Left hindlimb (tissue), 1 donor: ENCODE measurements around the gene TOR1B.
A peak's percentile ranks its signal among the peaks of the same experiment; 100 is the strongest.

Experiments used
- DNase-seq: peaks from one replicate; pipeline ENCODE4 v3.0.0-alpha.2; 2018

The TOR1B gene

DNA sequence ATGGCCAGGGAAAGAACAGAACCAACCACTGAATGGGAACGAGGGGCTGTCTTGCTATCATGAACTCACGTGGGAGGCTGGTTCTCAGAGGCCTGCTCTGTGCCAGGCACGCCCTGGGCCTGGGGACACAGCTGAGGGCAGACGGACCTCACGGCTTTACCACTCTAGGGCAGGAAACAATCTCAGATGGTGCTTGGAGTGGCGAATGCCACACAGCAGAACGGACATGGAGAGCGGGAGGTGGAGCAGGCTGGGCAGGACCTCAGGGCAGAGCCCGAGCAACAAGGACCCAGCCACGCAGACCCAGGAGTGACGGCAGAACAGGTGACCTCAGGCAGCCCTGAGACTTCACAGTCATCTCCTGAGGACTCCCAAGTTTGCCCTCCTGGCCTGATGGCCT lies 12.3 kb downstream of the TOR1B start:
- DNase-seq: no peak

DNA sequence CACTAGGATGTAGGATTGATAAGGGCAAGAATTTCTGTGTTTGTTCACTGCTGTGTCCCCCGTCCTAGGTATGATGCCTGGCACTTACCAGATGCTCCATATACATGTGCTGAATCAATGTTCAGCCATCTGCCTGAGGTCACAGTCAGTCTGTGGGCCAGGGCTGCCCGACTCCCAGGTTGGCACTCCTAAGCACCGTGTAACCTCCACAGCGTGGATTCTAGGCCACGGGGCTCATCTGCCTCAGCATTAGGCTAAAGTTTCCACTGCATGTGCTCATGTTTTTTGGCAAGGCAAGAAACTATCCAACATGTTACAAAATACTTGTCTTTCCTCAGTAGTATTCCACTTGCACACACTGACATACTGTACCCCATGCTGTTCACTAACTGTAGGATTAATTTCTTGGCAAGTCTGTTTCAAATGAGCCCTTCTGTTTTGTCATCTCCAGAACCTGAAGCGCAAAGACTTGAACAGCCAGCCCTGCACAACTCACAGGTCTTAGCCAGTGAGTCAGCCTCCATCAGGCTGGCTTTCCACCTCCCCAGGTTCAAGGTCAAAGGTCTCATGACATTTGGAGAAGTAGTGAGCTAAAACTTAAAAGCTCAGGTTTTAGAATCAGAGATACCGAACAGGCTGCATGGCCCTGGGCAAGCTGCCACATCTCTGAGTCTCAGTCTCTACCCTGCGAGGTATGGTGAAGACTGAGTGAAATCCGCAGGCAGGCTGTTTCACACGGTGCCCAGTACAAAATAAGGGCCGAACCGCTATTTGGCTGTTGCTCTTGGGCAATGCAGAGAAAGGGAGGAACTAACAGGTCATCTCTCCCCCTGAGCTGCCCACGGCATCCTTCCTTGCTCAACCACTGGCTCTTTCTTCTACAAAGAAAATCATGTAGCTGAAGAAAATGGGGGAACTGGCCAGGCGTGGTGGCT lies 13.8 kb downstream of the TOR1B start:
- no peak for DNase-seq

DNA sequence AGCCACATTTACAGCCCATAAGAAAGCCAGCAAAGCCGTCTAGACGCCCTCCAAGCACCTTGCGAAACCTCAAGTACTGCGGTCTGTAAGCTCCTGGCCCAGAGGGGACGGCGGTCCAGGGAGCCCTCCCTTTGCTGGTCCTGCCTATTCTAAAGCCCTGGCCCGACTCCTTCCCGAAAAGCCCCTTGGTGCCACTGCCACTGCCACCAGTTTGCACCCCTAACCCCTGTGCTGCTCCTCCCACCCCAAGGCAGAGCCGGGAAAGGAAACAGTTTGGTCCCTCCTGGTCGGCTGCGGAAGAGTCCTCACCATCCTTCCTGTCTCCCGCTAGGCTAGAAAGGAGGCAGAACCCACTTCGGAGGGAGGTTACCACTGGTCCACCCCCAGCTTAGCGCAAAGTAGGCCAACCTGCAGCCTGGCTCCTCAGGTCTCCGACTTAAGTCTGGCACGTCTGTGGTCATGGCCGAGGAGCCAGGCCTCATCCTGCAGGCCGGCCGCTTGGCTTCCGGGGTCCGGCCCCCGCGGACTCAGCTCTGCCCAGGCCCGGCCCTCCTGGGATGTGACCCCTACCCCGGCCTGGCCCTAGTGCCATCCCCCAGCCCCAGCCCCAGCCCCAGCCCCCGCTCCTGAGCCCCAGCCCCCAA lies 20.0 kb downstream of the TOR1B start:
- no peak for DNase-seq

DNA sequence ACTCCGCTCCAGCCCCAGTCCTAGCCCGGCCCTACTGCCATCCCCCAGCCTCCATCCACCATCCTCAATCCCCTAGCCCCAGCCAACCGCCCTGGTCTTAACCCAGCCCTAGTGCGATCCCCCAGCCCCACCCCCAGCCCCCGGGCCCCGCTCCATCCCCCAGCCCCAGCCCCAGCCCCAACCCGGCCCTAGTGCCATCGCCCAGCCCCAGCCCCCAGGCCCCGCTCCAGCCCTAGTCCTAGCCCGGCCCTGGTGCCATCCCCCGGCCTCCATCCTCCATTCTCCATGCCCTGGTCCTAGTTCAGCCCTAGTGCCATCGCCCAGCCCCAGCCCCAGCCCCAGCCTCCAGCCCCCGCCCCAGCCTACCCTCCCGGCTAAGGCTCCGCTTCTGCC lies 20.6 kb downstream of the TOR1B start:
- DNase-seq: no peak

DNA sequence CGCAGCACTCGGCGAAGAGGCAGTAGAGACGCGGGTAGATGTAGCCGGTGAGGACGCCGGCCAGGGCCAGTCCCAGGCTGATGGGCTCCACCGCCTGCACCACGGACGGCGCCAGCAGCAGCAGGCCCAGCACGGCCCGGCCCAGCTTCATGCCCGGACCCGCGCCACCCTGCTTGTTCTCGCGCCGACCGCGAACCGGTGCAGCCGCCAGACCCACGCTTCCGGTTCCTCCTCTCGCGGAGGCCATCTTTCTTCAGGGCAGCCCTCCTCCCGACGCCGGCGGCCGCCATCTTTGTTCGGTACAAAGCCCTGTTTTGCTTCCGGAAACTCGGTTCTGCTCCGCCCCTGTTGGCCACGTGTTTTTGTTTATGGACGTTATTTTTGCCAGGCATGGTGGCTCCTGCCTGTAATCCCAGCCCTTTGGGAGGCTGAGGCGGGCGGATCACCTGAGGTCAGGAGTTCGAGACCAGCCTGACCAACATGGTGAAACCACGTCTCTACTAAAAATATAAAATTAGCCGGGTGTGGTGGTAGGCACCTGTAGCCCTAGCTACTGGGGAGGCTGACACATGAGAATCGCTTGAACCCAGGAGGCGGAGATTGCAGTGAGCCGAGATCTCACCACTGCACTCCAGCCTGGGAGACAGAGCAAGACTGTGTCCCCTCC lies 21.1 kb downstream of the TOR1B start, which contains the start of gene TOR1A:
TSS of gene TOR1A (minus strand) at position 202 of the 667 bp plus-strand sequence. CDS start at position 151, 51 bp downstream.
- DNase-seq: peak; percentile 95

DNA sequence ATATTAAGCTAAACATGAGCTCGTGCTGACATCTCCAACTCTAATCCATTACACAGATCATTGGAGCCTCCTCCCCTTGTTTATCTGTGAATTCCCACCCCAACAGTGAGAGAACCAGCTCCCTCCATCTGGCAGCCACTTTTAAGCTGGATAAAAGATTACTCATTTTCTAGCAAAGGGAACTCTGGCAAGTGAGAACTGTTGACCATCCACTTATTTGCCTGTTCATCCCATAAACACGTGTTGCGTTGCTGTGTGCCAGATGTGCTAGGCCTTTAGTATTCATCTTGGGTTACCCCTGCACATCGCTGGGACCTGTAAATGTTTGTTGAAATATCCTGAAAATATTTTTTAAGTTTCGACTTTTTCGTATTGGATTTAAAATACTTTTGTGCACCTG lies 23.4 kb downstream of the TOR1B start:
- no peak for DNase-seq

DNA sequence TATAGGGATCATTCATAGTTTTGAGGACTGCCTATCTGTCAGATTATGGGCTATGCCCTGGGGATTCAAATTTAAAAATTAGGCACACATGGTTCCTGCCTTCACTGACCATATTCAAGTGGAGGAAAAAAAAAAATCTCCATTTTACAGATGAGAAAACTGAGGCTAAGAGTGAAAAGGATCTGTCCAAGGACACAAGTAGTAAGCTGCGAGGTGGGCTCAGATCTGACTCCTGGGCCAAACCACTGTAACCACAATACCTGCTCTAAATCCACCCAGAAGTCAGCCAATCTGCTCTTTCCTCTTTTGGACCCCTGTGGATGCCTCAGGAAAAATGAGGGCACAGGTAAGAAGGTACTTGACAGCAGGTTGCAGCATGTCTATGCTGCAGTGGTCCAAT lies 23.8 kb downstream of the TOR1B start:
- no peak for DNase-seq

DNA sequence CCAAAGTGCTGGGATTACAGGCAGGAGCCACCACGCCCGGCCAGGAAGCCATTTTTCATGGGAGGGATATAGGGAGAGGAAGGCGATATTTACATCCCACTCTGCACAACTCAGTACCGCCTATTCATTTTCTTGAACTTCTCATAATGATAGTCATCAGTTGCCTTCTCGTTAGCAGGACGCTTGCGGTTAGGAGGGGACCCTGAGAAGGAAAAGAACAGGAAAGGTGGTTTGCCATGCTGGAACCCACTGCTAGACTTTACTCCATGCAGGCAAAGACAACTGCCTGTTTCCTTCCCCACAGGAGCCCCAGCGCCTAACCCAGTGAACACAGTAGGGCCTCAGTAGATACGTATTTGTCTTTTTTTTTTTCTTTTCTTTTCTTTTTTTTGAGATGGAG lies 25.1 kb downstream of the TOR1B start:
- no peak for DNase-seq

DNA sequence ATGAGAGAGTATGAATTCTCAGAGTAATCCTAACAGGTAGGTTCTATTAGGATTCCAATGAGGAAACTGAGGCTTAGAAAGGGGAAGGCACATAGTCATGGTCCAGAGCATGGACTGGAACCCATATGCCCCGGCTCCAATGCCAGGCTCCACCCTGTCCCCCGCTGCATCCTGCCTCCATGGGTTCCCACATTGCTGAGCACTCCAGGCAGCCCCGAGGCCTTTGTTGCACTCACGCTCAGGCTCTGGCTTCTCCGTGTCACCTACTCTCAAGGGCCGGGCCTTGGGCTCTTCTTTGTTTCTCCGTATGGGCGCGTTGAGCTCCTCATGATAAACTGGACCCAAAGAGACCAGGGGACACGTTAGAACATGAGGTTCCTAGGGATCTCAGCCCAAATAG lies 26.0 kb downstream of the TOR1B start:
- DNase-seq: no peak

DNA sequence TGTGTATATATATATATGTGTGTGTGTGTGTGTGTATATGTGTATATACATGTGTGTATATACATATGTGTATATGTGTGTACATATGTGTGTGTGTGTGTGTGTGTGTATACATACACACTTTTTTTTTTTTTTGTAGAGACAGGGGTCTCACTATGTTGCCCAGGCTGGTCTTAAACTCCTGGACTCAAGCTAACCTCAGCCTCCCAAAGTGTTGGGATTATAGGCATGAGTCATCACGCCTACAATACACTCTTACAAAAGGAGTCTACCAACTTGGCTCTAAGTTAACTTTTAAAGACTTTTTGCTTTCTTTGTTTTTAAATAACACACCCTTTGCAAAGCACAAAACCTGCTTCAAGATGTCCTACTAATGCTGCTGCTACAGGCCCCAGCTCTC lies 30.0 kb downstream of the TOR1B start:
- no peak for DNase-seq

DNA sequence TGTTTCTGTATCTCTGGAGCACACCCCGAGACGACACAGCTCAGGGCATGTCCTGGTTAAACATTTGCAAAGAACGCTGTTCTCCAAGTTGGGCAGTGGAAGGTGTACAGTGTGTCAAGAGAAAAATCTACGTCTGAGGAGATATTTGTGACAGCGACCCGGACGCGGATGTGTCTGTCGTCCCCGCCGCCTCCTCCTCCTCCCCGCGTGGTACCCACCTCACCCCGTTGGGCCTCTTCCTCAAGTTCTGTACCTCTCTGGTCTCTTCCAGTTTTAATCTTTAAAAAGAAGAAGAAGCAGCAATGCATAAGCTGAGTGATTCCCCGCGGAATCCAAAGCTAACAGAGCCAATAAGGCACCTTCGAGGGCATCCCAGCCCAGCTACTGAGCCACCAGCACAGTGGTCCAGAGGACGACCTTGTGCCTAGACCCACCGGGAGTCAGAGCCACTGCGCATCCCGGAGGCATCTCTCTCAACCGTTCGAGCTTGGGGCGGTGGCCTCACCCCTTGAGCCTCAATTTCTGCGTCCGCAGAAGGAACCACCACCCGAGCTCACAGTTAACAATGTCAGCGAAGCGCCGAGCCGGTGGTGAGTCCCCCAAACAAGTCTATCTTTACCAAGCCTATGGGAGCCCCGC lies 31.6 kb downstream of the TOR1B start:
- DNase-seq: no peak

DNA sequence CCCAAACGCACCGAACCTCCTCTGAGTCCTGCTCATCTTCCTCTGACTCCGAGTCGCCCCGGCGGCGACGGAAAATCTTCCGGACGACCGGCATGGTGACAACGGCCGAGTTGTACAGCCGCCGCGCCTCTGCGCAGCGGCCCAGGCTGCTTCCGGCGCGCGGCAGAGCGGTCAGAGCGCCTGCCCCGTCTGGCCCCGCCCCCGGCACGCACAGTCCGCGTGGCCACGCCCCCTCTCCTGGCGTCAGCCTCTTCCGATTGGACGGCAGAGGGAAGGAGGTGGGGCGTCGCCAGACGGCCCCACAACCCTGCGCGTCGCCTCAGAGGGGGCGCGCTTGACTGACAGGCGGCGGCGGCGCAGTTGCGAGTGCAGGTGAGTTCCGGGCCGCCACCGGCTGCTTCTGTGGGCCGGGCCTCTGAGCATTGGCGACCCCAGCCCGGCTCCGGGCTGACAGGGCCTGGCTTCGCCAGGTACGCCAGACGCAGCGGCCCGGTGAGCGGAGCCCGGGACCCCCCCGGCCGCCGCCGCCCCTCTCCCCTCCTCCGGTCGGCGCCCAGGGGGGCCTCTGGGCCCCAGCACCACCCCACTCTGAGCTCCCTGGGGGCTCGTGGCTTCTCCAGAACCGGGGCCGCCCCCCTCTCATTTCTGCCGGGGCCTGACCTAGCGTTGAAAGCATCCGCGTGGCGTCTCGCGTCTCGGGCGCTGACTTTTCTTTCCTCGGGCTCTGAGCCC lies 32.3 kb downstream of the TOR1B start, which contains the start of the genes C9orf78 and USP20:
TSS of gene C9orf78 (minus strand) at position 148 of the 732 bp plus-strand sequence. CDS start at position 94, 54 bp downstream.
TSS of gene USP20 (plus strand) at position 331 of the 732 bp plus-strand sequence. CDS start 17,098 bp downstream, outside the sequence.
- peak; percentile 97 for DNase-seq

DNA sequence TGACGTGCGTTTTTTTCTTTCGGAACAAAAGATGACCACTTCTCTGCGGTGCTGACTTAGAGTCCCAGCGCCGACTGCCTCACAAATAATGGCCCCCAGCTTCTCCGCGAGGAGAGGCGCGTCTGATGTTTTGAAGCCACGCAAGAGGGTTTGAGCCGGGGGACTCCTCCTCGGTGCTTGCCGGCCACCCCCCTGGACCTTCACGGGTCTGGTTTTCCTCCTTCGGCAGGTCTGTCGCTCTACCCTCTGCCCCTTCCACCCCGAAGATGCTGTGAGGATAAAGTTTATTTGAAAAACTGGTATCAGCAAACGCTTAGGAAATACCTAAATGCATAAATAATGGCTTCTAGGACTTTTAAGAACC lies 32.9 kb downstream of the TOR1B start:
- no peak for DNase-seq

DNA sequence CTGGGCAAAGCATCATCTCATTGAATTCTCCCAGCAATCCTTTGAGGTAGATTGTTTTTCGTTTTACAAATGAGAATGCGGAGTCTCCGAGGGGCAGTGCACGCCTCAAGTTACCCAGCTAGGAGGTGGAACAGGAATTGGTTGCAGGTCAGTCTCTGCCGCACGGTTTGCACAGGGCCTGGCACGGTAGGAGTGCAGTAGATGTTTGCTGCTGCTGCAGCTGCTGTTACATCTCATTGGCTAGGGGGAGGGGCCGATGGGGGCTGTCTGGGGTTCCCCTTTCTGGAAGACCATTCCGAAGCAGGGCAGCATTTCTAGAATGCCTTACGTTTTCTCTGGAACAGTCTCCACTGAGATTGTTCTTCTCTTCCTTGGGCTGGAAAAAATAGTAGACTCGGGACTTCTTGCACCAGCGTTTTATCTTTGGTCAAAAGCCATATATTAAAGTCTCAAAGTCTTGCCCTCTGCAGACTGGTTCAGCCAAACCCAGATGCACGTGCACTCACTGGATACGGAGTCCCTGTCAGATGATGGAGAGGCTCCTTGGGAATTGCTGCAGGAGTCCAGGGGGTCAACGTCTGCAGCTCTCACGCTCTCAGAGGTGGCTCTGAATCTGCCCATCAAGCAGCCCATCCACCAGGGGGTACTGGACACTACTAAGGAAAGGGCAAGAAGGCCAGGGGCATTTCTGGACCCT lies 33.5 kb downstream of the TOR1B start:
- no peak for DNase-seq

DNA sequence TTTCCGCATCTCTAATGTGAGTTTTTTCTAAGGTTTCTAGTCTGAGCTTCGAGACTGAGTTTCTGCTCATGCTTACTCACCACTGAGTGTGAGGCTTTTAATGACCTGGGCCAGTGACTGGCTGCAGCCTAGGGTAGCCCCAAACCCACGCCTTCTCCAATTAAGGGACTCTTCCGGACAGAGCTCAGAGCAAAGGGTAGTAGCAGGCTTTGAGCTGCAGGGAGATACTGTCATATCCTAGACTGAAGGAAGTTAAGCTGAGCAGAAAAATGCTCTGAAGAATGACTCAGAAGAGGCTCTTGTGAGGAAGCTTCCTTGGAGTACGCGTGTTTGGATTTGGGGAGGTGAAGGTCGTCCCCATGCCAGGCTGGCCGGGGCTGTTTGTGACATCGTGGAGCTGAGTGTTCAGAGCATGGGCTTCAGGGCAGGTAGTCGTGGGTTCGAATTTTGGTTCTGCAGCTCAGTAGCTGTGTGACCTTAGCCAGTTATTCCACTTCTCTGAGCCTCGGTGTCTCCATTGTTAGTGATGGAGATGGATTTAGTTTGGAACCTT lies 35.8 kb downstream of the TOR1B start:
- DNase-seq: no peak

DNA sequence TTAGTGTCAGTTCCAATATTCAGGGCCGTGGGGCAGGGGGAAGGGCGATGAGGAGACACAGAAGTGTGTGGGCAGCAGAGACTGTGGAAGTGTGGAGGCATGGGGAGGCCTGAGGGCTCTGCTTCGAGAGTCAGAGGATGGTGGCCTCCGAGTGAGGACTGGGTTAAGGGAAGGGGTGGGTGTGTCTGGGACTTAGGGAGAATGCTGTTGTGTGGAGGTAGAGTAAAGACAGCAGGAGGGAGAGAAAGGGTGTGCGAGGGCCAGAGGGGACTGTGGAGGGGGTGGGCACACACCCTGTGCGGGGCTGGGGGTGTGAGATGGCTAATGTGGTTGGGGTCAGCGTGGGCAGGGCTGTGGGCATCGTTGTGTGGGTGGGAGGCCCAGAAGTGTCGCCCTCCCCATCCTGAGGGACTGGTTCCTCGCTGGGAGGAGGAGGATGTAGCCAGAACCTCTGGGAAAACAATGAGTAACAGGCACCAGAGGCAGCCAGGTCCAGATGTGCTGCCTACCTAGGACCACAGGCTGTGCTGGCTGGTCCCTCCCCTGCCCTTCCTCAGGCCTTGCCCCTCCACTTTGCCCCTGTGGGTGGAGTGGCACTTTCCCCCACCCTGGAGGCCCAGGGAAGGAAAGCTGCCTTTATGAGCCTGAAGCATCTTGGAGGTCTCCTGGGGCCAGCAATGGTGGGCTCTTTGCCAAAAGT lies 36.5 kb downstream of the TOR1B start:
- DNase-seq: no peak

DNA sequence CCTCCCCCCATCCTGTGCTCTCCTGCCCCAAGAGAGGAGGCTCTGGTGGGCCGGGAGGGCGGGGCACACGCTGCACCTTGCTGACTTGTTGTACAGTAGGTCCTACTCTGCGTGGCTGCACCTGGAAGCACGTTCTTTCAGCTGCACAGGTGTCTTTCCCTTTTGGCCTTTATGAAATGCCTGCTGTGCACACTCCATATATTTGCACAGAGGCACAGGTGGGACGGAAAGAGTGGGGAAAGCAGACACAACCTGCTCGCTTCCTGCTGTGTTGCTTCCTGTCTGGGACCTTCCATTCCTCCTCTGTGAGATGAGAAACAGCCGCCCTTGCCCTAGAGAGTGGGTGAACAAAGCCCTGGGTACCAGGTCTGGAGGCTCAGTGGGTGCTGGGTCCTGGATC lies 37.0 kb downstream of the TOR1B start:
- no peak for DNase-seq

DNA sequence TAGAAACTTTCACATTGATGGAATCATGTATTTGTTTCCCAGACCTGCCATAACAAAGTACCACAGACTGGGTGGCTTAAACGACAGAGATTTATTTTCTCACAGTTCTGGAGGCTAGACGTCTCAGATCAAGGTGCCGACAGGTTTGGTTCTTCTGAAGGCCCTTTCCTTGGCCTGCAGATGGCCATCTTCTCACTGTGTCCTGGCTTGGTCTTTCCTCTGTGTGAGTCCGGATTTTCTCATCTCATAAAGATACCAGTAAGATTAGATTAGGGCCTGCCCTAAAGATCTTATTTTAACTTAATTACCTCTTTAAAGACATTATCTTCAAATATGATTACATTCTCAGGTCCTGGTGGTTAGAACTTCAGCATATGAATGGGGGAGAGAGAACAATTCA lies 38.1 kb downstream of the TOR1B start:
- DNase-seq: no peak

DNA sequence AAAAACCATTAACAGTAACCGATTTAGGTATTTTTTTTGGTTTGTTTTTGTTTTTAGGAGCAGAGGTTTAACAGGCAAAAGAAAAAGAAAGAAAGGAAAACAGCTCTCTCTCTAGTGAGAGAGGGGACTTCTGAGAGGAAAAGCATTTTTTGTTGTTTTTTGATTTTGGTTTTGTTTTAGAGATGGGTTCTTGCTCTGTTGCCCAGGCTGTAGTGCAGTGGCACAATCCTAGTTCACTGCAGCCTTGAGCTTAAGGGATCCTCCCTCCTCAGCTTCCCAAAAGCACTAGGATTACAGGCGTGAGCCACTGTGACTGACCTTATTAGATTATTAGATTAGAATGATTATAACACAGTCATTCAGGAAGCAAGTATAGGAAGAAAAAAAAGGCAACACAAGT lies 42.4 kb downstream of the TOR1B start:
- DNase-seq: no peak

DNA sequence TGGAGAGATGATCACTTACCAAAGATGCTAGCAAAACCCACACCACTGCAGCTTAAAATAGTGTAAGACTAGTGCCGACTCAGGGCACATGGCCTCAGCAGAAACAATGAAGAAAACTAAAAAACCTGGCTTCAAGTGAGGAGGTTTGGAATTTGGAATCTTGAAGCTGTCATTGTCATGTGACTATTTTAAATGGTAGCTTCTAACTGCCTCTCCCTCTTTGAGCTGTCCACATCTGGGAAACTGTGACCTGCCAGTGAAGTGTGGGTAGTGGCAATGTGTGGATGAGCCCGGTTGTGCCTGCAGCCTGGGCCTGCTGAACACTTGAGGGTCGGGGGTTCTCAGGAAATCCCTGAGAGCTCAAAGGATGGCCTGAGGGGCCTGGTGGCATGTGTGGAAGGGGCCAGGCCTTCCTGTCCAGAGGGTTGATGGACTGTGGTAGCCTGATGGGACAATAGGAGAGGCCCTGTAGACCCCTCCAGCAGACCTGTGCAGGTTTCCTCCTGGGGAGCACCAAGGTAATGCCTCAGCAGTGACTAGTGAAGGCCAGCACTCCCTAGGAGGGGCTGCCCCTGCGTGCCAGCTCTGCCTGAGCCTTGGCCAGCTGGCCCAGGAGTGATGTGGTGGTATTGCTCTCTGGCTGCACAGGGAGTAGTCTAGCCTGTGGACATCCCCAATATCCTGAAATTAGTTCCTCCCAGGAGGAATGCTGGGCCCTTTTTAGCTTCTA lies 45.9 kb downstream of the TOR1B start:
- no peak for DNase-seq
